RWPE1 (cell line): ENCODE results near the gene MUC21.
A peak's percentile ranks its signal among the peaks of the same experiment; 100 is the strongest.

Experiments
- CTCF ChIA-PET: fragments of 350-600 bp; sonication (Branson Sonifier 250); formaldehyde crosslinking; extraction: SDS; loops from one replicate; lab custom pipeline; 2021; lab: Yijun Ruan, JAX
- POLR2A ChIA-PET: fragments of 400-600 bp; formaldehyde crosslinking; extraction: SDS; loops from one replicate; lab custom pipeline; 2020; ENCODE audit warnings: antibody characterized with exemption; ENCODE audit not compliant: low non-redundant PET; lab: Yijun Ruan, JAX
- DNase-seq: peaks from one replicate; pipeline ENCODE4 v3.0.0; 2012; ENCODE audit warnings: low spot score
- H3K27ac ChIP-seq: fragments of 450-650 bp; 2 replicates; pipeline ENCODE4 v1.5.1; 2017
- CTCF ChIP-seq: fragments of 450-650 bp; conservative IDR thresholded peaks from 2 replicates; pipeline ENCODE4 v1.5.1; 2017; ENCODE audit warnings: low read depth, mild to moderate bottlenecking

The MUC21 gene

GRCh38 chr6:30983439-30983838 lies at the start of gene MUC21:
MUC21 (plus strand) TSS chr6:30983718; CDS start chr6:30983959, 241 bp downstream.
- CTCF ChIA-PET = no interaction called here
- TF ChIP-seq CTCF = no peak
- H3K27ac ChIP-seq = no peak within 1 kb of the TSS
- no peak for DNase-seq
- POLR2A ChIA-PET = no interaction called here

- peak overlapping the region; percentile 30; the same call in 1 of the 2 replicates for H3K27ac ChIP-seq
- DNase-seq = peak; percentile 26
- TF ChIP-seq CTCF = no peak
- ChIA-PET POLR2A (no interaction called here), CTCF (interaction anchor here (0.6 to 0.8 kb wide), 4 partner anchors 21 to 167 kb away, joined by 3 to 4 read pairs (median 4); partner anchors contain the start of gene VARS2)
These were observed 48.5 kb upstream of the MUC21 start for GRCh38 chr6:30935018-30935417.

GRCh38 chr6:30937265-30937664 lies 46.3 kb upstream of the MUC21 start:
- no peak for DNase-seq
- ChIA-PET CTCF (no interaction called here), POLR2A (no interaction called here)
- H3K27ac ChIP-seq = no peak overlapping the region
- TF ChIP-seq CTCF = no peak

- ChIA-PET POLR2A (no interaction called here), CTCF (interaction anchor here (0.7 kb wide), 1 partner anchor 141 kb away, joined by 3 read pairs; no protein-coding TSS in a partner anchor)
- no peak for TF ChIP-seq CTCF
- H3K27ac ChIP-seq = peak overlapping the region; percentile 27; the same call in 1 of the 2 replicates
- no peak for DNase-seq
These were observed 44.8 kb upstream of the MUC21 start for GRCh38 chr6:30938730-30939129.

- peak overlapping the region; percentile 27; the same call in 1 of the 2 replicates for H3K27ac ChIP-seq
- DNase-seq = no peak
- ChIA-PET CTCF (no interaction called here), POLR2A (no interaction called here)
- no peak for TF ChIP-seq CTCF
These were observed 44.0 kb upstream of the MUC21 start for GRCh38 chr6:30939473-30939872.

- POLR2A ChIA-PET = no interaction called here
These were observed 43.0 kb upstream of the MUC21 start, which contains the start of gene MUCL3 for GRCh38 chr6:30940361-30940986. MUCL3 (plus strand) TSS chr6:30940973; CDS start chr6:30941000, 27 bp downstream.

More at GRCh38 chr6:30940361-30940986, 43.0 kb upstream of the MUC21 start, which contains the start of gene MUCL3:
- TF ChIP-seq CTCF = no peak
- peak within 1 kb of the TSS; percentile 27; the same call in 1 of the 2 replicates for H3K27ac ChIP-seq
- no peak for DNase-seq
- CTCF ChIA-PET = interaction anchor here (0.5 to 1.9 kb wide), 5 partner anchors 25 to 252 kb away, joined by 3 to 6 read pairs (median 3); no protein-coding TSS in a partner anchor
